ENCODE measurements around the gene TFDP1.

GRCh38 chr13:113545455-113545930 is 39.1 kb upstream of the TFDP1 start:
- TF ChIP-seq POLR2A (IDR thresholded peaks at IDR 0.05) (no peak), EP300 (IDR thresholded peaks at IDR 0.05) (no peak), CTCF (IDR thresholded peaks at IDR 0.05) (no peak), POLR2AphosphoS5 (IDR thresholded peaks at IDR 0.05) (no peak)
